RCC 7860 (cell line): ENCODE results near the gene MASP1.
"Not testable (repeated sequence)": the region's sequence is repeated elsewhere in the genome, so short reads cannot be mapped to it uniquely, and the experiment has no call there.

Source experiments
- DNase-seq: peaks from one replicate; pipeline ENCODE4 v3.0.0-alpha.2; 2015; ENCODE audit warnings: low spot score
- FAIRE-seq: peaks from 2 replicates; lab custom pipeline; 2012; peaks lifted over from hg19 to GRCh38; lab: Jason Lieb, UNC

MASP1 gene

DNA sequence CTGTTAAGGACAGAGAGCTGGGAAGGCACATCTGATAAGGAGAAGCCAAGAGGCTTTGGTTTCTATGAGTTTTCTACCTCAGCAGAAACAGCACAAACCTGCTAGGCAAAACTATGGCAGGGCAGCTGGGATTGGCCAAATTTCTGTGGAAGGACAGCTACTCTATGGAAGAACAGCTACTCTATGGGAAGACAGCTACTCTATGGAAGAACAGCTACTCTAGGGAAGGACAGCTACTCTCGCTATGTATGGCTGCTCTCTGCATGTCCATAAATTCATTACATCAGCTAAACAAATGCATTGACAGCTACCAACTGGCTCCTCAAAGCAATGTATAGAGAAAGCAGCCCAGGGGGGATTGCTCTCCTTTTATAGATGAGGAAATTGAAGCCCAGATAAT is 24.8 kb downstream of the MASP1 start:
- no peak for FAIRE-seq
- no peak for DNase-seq

DNA sequence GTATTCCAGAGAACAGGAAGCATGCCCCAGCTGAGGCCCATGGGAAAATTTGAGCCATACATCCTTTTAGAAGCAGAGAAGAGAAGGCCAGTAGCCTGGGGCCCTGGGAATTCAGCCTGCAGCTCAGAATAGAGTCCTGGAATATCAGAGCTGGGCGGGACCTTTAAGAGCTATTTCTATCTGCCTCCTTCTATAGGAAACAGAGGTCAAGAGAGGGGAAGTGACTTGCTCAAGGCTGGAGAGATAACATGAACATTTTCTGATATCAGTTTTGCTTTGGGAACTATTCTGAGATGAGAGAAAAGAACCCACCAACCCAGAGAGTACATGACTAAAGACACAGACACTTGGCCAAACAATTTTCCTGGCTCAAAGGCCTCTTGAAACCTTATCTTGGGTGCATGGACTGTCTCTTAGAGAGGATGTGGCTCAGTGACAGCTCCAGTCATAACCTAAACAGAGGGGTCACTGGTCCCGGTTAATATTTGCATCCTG is 26.0 kb downstream of the MASP1 start:
- no peak for FAIRE-seq
- DNase-seq, result no peak

DNA sequence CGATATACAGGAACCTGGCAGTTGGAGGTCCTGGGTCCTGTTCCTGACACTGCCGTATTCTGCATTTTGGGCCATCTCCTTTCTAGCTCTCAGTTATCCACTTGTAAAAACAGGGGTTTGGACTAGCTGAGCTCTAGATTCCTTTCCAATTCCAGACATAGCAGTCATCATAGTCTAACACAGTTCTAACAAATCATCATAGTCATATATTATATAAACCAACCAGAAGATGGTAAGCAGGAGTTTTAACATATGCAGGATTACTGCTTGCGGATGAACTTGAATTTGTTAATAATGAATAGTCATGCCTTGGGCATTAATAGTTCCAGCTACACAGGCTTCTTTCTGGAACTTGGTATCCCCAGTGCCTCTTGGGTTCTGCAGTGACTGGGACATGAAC is 26.6 kb downstream of the MASP1 start:
- FAIRE-seq, result no peak

DNA sequence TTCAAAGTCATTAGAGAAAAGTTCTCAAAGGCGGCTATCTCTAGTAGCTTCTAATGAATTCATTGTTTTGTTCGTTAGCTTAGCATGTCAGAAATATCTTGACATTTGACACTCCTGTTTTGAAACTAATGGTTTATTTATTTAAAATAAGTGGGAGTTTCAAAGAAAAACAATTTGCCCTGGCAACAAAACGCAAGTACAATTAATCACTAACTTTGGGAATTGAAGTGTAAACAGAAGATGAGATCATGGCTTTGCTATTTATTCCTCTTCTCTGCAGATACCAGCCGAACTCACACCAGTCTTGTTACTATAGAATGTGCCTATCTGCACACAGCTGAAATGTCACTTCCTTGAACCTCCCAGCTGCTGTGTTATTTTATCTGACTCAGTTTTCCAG is 27.5 kb downstream of the MASP1 start:
- peak; percentile 26 for DNase-seq
- FAIRE-seq, result no peak

More for the DNA sequence above, 26.6 kb downstream of the MASP1 start:
- no peak for DNase-seq

DNA sequence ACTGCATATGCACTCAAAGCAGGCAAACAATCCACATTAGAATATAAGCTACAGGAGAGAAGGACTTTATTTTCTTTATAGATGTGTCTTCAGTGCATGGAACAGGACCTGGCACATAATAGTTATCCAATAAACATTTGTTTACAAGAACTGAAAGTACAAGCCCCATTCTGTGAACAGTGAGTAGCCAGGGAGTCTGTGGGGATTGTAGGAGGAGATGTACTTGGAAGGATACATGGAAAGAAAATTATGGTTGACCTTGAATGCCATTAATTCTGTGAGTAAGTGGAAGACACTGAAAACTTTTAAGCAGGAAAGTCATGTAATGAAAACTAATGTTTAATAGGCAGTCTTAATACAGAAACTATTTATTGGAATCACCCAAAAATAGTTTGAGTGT is 28.3 kb downstream of the MASP1 start:
- FAIRE-seq, result no peak
- DNase-seq, result no peak

DNA sequence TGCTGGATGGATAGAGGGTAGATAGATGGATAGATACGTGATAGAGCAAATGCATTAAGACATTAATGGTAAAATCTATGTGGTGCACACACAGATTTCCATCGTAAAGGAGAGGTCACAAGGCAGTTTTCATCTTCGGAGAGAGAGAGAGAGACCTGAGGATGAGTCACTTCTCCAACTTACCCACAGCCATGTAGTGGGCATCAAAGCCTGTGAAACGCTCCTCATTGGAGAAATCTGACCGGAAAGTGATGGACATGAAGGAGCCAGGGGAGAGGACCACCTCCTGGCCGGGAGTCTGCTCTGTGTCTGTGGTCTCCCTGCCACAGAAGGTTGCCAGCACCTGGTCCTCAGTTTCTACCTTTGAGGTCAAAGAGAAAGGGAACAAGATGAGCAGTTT is 29.2 kb downstream of the MASP1 start:
- DNase-seq, result no peak
- no peak for FAIRE-seq

DNA sequence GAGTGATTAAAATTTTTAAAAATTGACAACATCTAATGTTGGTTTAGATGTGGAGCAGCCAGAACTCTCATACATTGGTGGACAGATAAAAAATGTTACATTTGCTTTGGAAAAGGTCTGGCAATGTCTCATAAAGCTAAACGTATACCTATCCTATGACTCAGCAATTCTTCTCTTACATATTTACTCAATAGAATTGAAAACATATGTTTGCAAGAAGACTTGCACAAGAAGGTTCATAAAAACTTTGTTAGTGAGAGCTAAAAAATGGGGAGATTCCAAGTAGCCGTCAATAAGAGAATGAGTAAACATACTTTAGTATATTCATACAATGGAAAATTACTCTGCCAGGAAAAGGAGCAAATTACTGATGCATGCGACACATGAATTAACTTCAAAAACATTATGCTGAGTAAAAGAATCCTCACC is 30.0 kb downstream of the MASP1 start:
- FAIRE-seq (no peak), DNase-seq (no peak)

DNA sequence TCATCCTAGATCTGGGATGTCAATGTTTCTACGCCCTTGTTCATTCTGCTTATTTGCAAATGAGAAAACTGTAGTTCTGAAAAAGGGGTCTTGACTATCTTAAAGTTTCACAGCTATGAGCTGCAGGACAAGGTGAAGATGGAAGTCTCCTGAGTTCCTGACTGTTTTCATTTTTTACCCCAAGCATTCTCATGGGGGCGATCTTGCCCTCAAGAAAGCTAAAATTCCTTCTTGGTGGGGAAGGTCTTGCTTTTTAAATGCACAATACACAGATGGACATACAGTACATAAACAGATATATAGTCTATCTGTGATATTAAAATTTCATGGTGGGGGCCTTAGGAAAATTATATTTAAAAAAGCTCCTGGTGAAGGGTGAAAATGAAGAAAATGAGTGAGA is 32.4 kb downstream of the MASP1 start:
- DNase-seq (no peak), FAIRE-seq (no peak)

DNA sequence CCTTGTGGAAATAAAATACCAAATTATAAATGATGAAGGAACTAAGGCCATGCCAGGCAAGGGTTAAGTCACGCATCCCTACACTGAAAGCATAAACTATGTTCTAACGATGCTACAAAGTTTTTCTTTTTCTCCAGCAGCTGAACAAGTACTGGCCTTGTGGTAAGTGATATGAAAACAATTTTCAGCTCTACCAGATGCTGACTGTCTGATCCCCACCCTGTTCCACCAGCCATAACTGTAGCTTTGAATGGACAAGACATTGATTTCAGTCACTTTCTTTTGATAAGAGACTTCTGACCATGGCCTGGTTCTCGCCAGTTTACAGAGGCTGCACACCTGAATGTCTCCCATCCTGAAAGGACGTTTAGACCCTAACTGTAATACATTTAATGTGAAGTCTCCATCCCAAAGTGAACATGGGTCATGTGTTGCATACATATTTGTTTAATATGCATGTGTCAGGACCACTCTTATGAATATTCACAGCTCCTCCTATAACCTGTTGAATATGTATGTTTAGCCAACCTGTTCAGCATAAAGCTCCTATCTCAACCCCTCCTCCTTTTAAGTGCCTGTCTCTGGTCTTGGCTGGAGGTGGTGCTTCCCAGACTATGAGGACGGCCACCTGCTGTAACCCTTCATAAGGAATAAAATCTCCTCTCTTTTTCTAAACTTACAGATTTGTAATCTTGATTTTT is 33.4 kb downstream of the MASP1 start:
- FAIRE-seq (no peak), DNase-seq (no peak)

DNA sequence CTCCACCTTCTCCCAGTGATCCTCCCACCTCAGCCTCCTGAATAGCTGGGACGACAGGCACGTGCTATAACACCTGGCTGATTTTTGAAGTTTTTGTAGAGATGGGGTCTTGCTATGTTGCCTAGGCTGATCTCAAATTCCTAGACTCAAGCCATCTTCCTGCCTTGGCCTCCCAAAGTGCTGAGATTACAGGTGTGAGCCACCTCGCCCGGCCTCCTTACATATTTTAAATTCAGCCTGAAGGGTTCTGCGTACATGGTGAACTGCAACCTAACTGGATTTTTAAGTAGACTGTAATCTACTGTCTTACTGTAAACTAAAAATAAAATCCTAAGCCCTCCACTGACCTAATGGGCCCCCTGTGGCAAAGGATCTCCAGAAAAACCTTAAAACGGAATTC is 34.1 kb downstream of the MASP1 start:
- FAIRE-seq, result no peak
- no peak for DNase-seq

DNA sequence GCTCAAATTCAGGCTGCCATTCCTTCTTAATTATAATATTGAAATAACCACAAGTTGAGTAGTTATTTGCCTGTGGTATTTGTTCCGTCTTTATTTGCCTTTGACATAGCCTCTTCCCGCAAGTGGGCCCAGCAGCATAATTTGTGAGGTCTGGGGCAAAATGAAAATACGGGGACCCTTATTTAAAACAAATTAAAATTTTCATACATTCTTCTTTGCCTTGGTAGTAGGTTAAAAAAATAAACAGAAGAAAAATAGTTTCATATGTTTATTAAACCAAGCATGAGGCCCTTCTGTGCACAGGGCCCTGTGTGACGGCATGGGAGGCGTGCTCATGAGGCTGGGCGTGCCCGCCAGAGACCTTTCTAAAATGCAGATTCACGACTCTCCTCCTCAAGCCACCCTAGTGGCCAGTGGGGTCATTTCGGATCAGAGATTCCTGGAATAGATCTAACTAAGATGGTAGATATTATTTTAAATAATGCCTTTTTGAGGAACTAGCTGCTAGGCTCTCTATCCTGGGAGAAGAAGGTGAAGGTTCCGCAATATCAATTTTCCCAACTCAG is 35.4 kb downstream of the MASP1 start:
- FAIRE-seq, result no peak

DNA sequence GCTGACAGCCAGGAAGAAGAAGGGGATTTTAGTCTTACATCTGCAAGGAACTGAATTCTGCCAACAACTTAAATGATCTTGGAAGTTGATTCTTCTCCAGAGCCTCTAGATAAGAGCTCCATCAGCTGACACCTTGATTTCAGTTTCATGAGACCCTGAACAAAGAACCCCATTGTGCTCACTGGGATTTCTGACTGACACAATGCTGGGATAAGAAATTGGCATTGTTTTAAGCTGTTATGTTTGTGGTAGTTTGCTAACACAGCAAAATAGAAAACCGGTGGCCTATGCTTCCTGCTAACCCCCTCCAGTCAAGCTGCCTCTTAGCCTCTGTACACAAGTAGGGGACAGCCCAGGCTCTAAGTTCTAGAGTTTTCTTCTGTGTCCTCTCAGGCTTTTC is 36.2 kb downstream of the MASP1 start:
- DNase-seq (no peak), FAIRE-seq (no peak)

More for the DNA sequence above, 35.4 kb downstream of the MASP1 start:
- no peak for DNase-seq

DNA sequence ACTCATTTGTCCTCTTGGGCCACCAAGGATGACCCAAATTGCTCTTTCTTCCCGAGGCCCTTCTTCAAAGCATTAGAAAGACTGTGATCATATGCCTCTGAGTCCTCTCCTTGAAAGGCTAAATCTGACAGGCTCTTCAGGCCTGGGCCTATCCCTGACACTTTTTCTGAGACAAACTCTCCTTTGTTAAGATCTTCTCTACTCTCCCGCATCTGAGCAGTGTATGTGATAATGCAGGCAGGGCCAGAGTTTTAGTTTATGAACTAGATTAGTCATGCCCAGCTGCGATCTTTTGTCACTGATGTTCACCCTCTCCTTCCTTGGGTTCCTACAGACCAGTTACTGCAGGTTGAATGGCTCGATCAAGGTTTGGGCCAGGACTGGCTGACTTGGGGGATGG is 39.2 kb downstream of the MASP1 start:
- DNase-seq (no peak), FAIRE-seq (no peak)

DNA sequence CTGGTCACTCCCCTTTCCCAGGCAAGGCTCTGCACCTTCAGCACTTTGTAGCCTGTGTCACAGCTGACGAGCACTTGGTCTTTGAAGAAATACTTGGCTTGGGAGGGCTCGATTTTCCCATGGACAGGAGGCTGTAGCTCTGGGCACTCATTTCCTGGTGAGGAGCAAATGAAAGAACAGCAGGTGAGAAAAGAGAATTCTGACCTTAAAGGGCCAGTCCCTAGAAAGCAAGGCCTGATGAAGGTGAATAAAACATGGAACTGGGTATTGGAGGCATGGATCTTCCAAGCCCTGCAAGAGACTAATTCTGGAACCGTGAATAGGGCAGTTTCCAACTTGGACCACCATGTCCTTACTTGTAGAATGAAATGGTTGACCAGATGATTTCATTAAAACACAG is 39.9 kb downstream of the MASP1 start:
- FAIRE-seq (no peak), DNase-seq (no peak)

DNA sequence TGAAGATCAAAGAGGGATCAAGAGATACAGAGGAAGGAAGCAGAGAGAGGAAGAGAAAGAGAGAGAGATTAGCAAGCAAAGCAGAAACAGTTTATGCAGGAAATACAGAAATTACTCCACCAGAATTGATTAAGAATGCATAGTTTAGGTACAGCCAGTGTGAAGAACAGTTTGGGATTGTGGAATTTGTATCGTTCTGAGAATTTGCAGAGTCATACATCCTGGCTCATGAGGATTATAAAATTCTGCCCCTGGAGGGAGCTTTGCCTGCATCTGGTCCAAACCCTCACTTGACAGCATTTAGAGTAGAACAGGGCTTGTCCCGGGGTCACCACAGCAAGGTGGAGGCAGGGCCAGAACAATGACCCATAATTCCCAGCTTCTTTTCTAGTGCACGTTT is 44.1 kb downstream of the MASP1 start:
- FAIRE-seq, result no peak
- DNase-seq, result no peak

DNA sequence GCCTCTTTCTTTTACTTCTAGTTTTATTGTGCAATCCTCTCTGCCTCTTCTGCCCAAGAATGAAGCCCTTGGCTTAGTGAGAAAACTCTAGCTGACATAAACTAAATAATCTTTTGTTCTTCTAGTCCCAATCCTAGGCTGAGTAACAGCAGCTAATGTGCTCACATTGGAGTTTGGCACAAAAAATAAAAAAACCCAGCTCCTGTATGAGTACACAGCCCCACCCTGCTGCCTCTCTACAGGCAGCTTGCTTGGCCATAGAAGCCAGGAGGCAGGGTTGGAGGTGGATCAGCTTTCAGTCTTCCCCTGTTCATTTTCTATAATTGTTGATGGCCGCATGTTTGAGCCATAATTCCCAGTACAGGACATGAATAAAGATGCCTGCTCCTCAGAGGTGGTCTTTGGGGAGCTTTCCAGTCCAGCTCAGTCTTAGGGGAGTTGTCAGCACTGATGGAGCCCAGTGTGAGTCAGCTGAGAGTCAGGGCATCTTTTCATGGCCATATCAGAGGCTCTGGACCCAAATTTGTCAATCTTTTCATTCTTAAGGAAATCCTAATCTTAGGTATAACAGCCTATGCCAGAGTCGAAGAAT is 47.5 kb downstream of the MASP1 start:
- FAIRE-seq (no peak), DNase-seq (no peak)

DNA sequence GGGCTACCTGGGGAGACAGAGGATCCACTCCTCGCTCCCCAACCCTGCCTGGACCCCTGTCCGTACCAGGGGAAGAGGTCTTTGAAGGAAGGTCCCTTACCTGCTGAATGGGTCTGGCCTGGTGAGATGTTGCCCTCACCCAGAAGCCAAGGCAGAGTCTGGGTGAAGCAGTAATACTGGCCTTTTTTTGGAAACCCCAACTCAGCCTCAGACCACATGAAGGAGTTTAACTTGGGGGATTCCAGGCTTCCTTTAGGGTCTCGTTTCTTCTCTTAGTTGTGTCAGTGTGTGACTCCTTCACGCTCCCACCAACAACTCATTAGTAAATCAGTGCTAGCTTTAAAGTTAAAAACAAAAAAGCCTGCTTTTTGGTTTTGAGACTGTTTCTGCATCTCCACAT is 48.6 kb downstream of the MASP1 start:
- DNase-seq, result no peak
- no peak for FAIRE-seq

DNA sequence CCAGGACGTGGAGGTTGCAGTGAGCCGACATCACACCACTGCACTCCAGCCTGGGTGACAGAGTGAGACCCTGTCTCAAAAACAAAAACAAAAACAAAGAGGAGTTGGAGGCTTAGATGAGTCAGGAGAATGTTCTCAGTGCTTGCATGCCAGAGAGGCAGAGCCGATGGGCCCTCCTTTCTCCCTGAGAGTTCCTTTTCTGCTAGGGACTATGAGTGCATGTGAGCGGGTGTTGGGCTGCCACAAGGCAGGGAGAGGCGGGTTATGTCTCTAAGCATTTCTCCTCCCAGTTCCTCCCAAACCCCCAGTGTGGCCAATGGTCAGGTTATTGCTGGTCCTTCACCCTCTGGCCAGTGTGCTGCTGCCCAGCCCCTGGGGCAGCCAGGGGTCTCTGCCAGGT is 49.1 kb downstream of the MASP1 start:
- no peak for FAIRE-seq
- no peak for DNase-seq

DNA sequence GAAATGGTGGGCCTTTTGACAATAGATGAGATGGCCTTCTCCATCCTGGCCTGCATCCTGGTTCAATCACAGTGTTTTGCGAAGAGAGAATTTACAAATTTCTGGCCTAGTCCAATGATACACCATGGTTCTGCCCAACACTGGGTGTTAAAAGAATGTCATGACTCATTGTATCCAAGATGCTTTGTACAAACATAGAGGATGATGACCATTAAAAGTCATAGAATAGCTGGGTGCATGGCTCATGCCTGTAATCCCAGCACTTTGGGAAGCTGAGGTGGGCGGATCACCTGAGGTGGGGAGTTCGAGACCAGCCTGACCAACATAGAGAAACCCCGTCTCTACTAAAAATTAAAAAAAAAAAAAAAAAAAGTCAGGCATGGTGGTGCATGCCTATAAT is 52.7 kb downstream of the MASP1 start:
- not testable (repeated sequence) for FAIRE-seq, DNase-seq

DNA sequence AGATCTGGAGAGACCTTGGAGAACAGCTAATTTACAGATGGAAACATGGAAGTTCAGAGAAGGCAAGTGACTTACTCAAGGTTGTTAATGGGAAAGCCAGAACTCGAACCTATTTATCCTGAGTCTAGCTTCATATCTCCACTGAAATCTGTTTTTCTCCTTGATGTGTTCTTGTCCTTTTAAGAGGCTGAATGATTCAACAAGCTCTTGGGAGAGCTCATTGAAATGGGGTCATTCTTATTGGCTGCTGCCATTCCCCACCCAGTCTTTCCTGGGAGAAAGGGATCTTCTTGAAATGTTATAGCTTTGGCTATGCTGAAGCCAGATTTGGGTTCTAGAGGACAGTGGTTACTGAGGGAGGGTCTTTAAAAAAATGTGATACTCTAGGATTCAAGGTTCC is 53.3 kb downstream of the MASP1 start:
- DNase-seq (no peak), FAIRE-seq (no peak)

DNA sequence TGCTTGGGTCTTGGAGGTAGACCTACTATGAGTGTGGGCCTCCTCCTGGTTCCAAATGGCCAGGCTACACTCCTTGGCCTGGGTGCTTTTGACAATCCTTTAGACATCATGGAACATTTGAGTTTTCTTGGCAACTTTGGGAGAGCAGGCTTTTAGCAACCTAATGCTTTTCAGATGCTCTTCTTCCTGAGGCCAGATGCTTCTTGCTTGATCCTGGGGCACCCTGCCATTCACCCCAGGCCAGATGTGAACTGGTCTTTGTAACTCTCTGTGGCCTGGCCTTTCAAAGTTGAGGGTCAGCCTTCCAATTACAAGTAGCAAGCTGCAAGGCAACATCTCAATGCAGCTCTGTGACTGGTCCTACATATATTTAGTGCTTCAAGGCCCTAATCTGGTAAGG is 53.8 kb downstream of the MASP1 start:
- FAIRE-seq, result no peak
- no peak for DNase-seq

DNA sequence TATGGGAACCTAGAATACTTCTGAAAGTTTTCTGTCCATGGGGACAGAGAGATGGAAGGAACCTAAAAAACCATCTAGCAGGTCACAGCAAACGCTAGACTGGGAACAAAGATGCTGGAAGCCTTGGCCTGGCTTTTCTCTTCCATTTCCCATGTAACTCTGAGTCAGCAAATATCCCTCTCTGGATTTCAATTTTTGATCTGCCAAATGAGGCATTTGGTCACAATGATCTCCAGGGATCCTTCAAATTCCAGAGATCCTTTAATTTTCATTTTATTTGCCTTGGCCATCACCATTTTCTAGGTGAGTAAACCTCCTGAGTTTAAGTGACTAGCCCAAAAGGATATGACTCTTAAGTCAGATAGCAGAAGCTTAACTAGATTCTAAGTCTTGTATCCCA is 54.6 kb downstream of the MASP1 start:
- DNase-seq (no peak), FAIRE-seq (no peak)
